MM.1S (cell line): ENCODE results near the gene FFAR2.

Experiments
- DNase-seq: peaks from one replicate; pipeline ENCODE4 v3.0.0-alpha.2; 2015
- H2AFZ ChIP-seq: fragments of 300-600 bp; sonication (generic); 2 replicates; pipeline ENCODE4 v1.6.0; 2016; ENCODE audit warnings: antibody characterized with exemption, low read length
- H3F3A ChIP-seq: fragments of 300-600 bp; sonication (generic); 2 replicates; pipeline ENCODE4 v1.6.1; 2016; ENCODE audit warnings: mild to moderate bottlenecking, antibody characterized with exemption, low read length, moderate library complexity, mixed read lengths; ENCODE audit not compliant: insufficient read depth
- H3K27ac ChIP-seq: fragments of 300-600 bp; sonication (generic); 2 replicates; pipeline ENCODE4 v1.5.1; 2016; ENCODE audit warnings: mild to moderate bottlenecking, low read length
- H3K27me3 ChIP-seq: fragments of 300-600 bp; sonication (generic); replicated peaks from 2 replicates; pipeline ENCODE4 v1.6.0; 2016; ENCODE audit warnings: low read length; ENCODE audit not compliant: insufficient read depth
- H3K36me3 ChIP-seq: fragments of 300-600 bp; sonication (generic); replicated peaks from 2 replicates; pipeline ENCODE4 v1.6.1; 2016; ENCODE audit warnings: mild to moderate bottlenecking, low read length, mixed read lengths; ENCODE audit not compliant: insufficient read depth
- H3K4me1 ChIP-seq: fragments of 300-600 bp; sonication (generic); 2 replicates; pipeline ENCODE4 v1.6.1; 2016; ENCODE audit warnings: low read length, mixed read lengths
- H3K4me2 ChIP-seq: fragments of 300-600 bp; sonication (generic); 2 replicates; pipeline ENCODE4 v1.6.0; 2016; ENCODE audit warnings: low read depth, low read length
- H3K4me3 ChIP-seq: fragments of 300-600 bp; sonication (generic); 2 replicates; pipeline ENCODE4 v1.5.1; 2016; ENCODE audit warnings: low read length, mixed read lengths
- H3K79me2 ChIP-seq: fragments of 300-600 bp; sonication (generic); 2 replicates; pipeline ENCODE4 v1.6.1; 2016; ENCODE audit warnings: mixed run types, low read length, mixed read lengths
- H3K9ac ChIP-seq: fragments of 300-600 bp; sonication (generic); 2 replicates; pipeline ENCODE4 v1.6.1; 2016; ENCODE audit warnings: low read length, mixed read lengths
- H3K9me2 ChIP-seq: fragments of 300-600 bp; sonication (generic); replicated peaks from 2 replicates; pipeline ENCODE4 v1.6.1; 2016; ENCODE audit warnings: mild to moderate bottlenecking, low read length, mixed read lengths; ENCODE audit not compliant: insufficient read depth
- H3K9me3 ChIP-seq: fragments of 300-600 bp; sonication (generic); replicated peaks from 2 replicates; pipeline ENCODE4 v1.6.1; 2016; ENCODE audit warnings: mild to moderate bottlenecking, low read length, mixed read lengths; ENCODE audit not compliant: insufficient read depth
- H4K20me1 ChIP-seq: fragments of 300-600 bp; sonication (generic); 2 replicates; pipeline ENCODE4 v1.6.1; 2016; ENCODE audit warnings: mild to moderate bottlenecking, low read length, moderate library complexity, mixed read lengths; ENCODE audit not compliant: insufficient read depth
- EZH2 ChIP-seq: fragments of 300-600 bp; sonication (generic); optimal IDR thresholded peaks from 2 replicates; pipeline ENCODE3; 2017; ENCODE audit warnings: low read depth, mild to moderate bottlenecking, antibody characterized with exemption, low read length, mixed read lengths
- EZH2phosphoT487 ChIP-seq: fragments of 300-600 bp; sonication (generic); IDR thresholded peaks from 2 replicates; pipeline ENCODE4 v1.6.1; 2018; ENCODE audit warnings: antibody characterized with exemption, low read length
- TF ChIP-seq, protein P1 (sequence below): fragments of 300-600 bp; sonication (generic); IDR thresholded peaks from 2 replicates; pipeline ENCODE4 v1.5.1; 2016; ENCODE audit warnings: antibody characterized with exemption, low read length, mixed read lengths

The FFAR2 gene

DNA sequence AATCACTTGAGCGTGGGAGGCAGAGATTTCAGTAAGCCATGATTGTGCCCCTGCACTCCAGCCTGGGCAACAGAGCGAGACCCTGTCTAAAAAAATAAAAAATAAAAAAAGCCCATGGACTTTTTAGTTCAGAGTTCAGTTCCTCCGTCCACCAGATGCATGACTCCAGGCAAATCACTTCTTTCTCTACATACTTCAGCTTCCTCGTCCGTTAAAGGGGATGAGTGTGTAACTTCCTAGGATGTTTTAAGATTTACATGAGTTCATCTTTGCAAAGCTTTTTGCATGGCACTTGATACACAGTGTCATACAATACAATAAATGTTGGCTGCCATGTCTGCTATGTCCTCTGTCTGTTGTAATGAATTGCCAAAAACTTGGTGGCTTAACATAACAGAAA, 10.0 kb upstream of the FFAR2 start:
- no peaks in the 10 kb centered on the region for H3K9me3 ChIP-seq
- no peak overlapping the region for H2AFZ ChIP-seq
- DNase-seq: no peak
- no peak overlapping the region for H3K27ac ChIP-seq
- H3F3A ChIP-seq: no peaks in the 10 kb centered on the region
- H3K4me2 ChIP-seq: no peak overlapping the region
- H3K9me2 ChIP-seq: no peaks in the 10 kb centered on the region
- no peaks in the 10 kb centered on the region for H4K20me1 ChIP-seq
- H3K9ac ChIP-seq: no peak overlapping the region
- no peak for TF ChIP-seq EZH2
- TF ChIP-seq EZH2phosphoT487: no peak
- TF ChIP-seq, protein P1, sequence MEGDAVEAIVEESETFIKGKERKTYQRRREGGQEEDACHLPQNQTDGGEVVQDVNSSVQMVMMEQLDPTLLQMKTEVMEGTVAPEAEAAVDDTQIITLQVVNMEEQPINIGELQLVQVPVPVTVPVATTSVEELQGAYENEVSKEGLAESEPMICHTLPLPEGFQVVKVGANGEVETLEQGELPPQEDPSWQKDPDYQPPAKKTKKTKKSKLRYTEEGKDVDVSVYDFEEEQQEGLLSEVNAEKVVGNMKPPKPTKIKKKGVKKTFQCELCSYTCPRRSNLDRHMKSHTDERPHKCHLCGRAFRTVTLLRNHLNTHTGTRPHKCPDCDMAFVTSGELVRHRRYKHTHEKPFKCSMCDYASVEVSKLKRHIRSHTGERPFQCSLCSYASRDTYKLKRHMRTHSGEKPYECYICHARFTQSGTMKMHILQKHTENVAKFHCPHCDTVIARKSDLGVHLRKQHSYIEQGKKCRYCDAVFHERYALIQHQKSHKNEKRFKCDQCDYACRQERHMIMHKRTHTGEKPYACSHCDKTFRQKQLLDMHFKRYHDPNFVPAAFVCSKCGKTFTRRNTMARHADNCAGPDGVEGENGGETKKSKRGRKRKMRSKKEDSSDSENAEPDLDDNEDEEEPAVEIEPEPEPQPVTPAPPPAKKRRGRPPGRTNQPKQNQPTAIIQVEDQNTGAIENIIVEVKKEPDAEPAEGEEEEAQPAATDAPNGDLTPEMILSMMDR: no peak
- peaks cover 22% of the 10 kb centered on the region for H3K4me1 ChIP-seq
- no peaks in the 10 kb centered on the region for H3K79me2 ChIP-seq
- no peaks in the 10 kb centered on the region for H3K36me3 ChIP-seq
- H3K27me3 ChIP-seq: peaks cover 13% of the 10 kb centered on the region; the same call in 1 of the 2 replicates
- no peak overlapping the region for H3K4me3 ChIP-seq

DNA sequence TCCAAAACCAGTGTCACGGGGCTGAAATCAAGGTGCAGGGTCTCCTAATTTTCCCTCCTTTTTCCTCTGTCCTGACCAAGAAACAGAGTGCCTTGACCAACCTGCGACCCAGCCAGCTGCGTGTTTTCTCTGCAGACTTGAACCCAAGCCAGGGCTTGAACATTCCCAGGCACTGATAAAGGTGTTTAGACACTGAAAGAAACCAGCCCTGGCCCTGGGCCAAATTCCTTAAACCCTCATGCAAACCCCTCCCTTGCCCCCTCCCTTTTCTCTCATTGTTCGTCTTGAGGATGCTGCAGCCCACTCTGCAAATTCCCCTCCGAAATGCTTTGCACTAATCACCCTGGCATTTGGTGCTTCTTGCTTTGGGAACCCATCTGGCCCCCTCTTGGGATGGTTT, 9.5 kb upstream of the FFAR2 start:
- Histone ChIP-seq H3K27me3 (peaks cover 13% of the 10 kb centered on the region; the same call in 1 of the 2 replicates), H3K27ac (no peak overlapping the region), H3K4me2 (no peak overlapping the region), H3F3A (no peaks in the 10 kb centered on the region), H2AFZ (no peak overlapping the region), H3K9me3 (no peaks in the 10 kb centered on the region), H3K36me3 (no peaks in the 10 kb centered on the region), H4K20me1 (no peaks in the 10 kb centered on the region), H3K9ac (no peak overlapping the region), H3K4me3 (no peak overlapping the region), H3K79me2 (no peaks in the 10 kb centered on the region), H3K4me1 (peaks cover 22% of the 10 kb centered on the region), H3K9me2 (no peaks in the 10 kb centered on the region)
- no peak for DNase-seq
- TF ChIP-seq, protein P1: no peak

DNA sequence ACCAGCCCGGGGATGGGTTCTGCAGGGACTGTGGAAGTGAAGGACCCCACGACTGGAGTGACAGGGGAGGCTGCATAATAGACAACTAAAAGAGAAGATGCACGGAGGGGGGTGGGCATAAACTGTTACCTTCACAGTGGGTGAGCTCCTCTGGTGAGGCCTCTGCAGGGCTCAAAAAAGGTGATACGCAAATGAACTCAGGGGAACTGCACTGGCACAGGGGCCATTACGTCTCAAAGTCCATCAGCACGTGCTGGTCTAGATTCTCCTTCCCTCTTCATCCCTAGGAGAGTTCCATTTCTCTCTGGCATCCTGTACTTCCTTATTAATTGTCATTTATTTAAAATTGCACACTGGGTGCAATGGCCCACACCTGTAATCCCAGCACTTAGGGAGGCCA, 8.1 kb upstream of the FFAR2 start:
- Histone ChIP-seq H3K9ac (no peak overlapping the region), H3K27me3 (peaks cover 17% of the 10 kb centered on the region; the same call in 1 of the 2 replicates), H3K9me3 (no peaks in the 10 kb centered on the region), H3K4me1 (peaks cover 22% of the 10 kb centered on the region), H3K79me2 (no peaks in the 10 kb centered on the region), H3K9me2 (no peaks in the 10 kb centered on the region), H4K20me1 (no peaks in the 10 kb centered on the region), H3K36me3 (no peaks in the 10 kb centered on the region), H3K4me3 (no peak overlapping the region), H3K4me2 (no peak overlapping the region), H2AFZ (no peak overlapping the region), H3F3A (no peaks in the 10 kb centered on the region), H3K27ac (no peak overlapping the region)
- TF ChIP-seq EZH2phosphoT487: no peak
- no peak for TF ChIP-seq EZH2
- TF ChIP-seq, protein P1: no peak
- no peak for DNase-seq
